GM19025 (cell line): ENCODE results near the gene AMOT.

ENCODE experiments used
- ATAC-seq: cut with Tn5 transposase; IDR thresholded peaks from one replicate; pipeline ENCODE4 v1.9.1; 2021; ENCODE audit warnings: mild to moderate bottlenecking, low read depth, moderate library complexity; ENCODE audit not compliant: unreplicated experiment

AMOT gene

GRCh38 chrX:112753116-112753515, 87.5 kb downstream of the AMOT start:
- ATAC-seq: no peak

- no peak for ATAC-seq
Observed at GRCh38 chrX:112751076-112751475, 89.6 kb downstream of the AMOT start.

DNA sequence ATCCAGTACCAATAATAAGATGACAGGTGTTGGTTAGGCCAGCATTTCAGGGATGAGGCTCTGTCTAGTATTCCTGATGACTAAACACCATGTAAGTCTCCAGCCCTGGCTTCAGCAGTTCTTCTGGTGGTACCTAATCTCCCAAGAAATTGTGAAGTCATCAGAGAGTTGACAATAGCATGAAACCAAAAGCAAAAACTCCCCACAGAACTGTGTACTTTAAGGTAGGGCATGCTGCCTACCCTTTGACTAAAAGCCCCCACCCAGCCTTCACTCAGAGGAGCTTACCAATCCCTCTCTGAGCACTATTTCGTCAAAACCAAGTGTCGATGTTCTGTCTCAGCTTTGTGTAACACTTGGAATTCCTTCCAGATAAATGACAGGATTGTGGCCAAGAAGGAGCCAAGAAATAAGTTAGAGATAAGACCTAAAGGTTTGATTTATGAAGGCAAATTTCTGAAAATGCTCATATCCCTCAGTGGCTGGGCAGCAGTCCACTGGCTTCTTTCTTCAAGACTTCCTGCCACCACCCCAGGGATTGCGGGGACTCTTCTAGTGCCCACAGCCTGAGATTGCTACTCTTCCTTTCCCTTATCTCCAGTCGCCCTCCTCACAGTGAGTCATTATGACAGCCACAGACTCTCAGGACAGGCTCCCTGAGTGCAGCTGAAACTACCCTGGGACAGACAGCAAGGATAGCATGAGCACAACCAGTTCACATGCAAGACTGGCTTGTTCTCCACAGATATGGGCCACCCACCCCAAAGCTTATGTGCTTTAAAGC, 93.6 kb downstream of the AMOT start:
- no peak for ATAC-seq

- no peak for ATAC-seq
Observed at GRCh38 chrX:112738347-112739033, 102.1 kb downstream of the AMOT start.

GRCh38 chrX:112736310-112736709, 104.3 kb downstream of the AMOT start:
- no peak for ATAC-seq

DNA sequence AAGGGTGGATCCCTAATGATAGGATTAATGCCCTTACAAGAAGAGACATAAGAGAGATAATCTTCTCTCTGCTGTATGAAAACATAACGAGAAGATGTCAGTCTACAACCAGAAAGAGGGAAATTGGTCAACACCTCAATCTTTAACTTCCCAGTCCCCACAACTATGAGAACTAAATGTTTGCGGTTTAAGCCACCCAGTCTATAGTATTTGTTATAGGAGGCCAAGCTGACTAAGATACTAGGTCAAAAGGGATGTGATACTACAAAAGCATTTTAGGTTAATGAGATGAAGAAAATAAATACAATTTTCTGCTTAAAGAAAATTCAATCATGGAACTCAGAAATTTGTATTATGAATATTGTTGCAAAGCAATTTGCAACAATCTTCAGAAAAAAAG, 105.5 kb downstream of the AMOT start:
- no peak for ATAC-seq

- ATAC-seq: no peak
Observed at GRCh38 chrX:112734290-112734689, 106.3 kb downstream of the AMOT start.

- ATAC-seq: no peak
Observed at GRCh38 chrX:112731793-112732192, 108.8 kb downstream of the AMOT start.
